HG03103 (cell line): ENCODE data around the gene LRSAM1.
"Not testable (repeated sequence)": the region's sequence is repeated elsewhere in the genome, so short reads cannot be mapped to it uniquely, and the experiment has no call there.

Experiments used
- ATAC-seq: cut with Tn5 transposase; IDR thresholded peaks from one replicate; pipeline ENCODE4 v1.9.1; 2021; ENCODE audit warnings: low read depth; ENCODE audit not compliant: unreplicated experiment

Gene LRSAM1

GRCh38 chr9:127455324-127455992 is 4.1 kb downstream of the LRSAM1 start:
- no peak for ATAC-seq

- ATAC-seq: no peak
Observed at GRCh38 chr9:127457191-127457878, 6.0 kb downstream of the LRSAM1 start.

- no peak for ATAC-seq
Observed at GRCh38 chr9:127458921-127459320, 7.6 kb downstream of the LRSAM1 start.

- no peak for ATAC-seq
Observed at GRCh38 chr9:127463382-127463781, 12.1 kb downstream of the LRSAM1 start.

- ATAC-seq: no peak
Observed at GRCh38 chr9:127463911-127464310, 12.6 kb downstream of the LRSAM1 start.

- not testable (repeated sequence) for ATAC-seq
Observed at GRCh38 chr9:127466407-127466917, 15.2 kb downstream of the LRSAM1 start.

GRCh38 chr9:127467621-127468020 is 16.3 kb downstream of the LRSAM1 start:
- ATAC-seq: no peak

GRCh38 chr9:127470662-127471061 is 19.4 kb downstream of the LRSAM1 start:
- ATAC-seq: no peak

- no peak for ATAC-seq
Observed at GRCh38 chr9:127473501-127473900, 22.2 kb downstream of the LRSAM1 start.

- ATAC-seq: no peak
Observed at GRCh38 chr9:127473932-127474331, 22.6 kb downstream of the LRSAM1 start.

- ATAC-seq: no peak
Observed at GRCh38 chr9:127474592-127474991, 23.3 kb downstream of the LRSAM1 start.

- ATAC-seq: no peak
Observed at GRCh38 chr9:127479507-127480081, 28.3 kb downstream of the LRSAM1 start.

GRCh38 chr9:127482662-127483061 is 31.4 kb downstream of the LRSAM1 start:
- no peak for ATAC-seq

GRCh38 chr9:127485995-127486394 is 34.7 kb downstream of the LRSAM1 start:
- ATAC-seq: no peak

GRCh38 chr9:127488946-127489345 is 37.6 kb downstream of the LRSAM1 start:
- no peak for ATAC-seq

- ATAC-seq: no peak
Observed at GRCh38 chr9:127489471-127490115, 38.3 kb downstream of the LRSAM1 start.

GRCh38 chr9:127490535-127491230 is 39.4 kb downstream of the LRSAM1 start:
- no peak for ATAC-seq

GRCh38 chr9:127491516-127491915 is 40.2 kb downstream of the LRSAM1 start:
- no peak for ATAC-seq

- ATAC-seq: no peak
Observed at GRCh38 chr9:127492616-127493015, 41.3 kb downstream of the LRSAM1 start.

- ATAC-seq: no peak
Observed at GRCh38 chr9:127493592-127494303, 42.4 kb downstream of the LRSAM1 start.
